Measurements from ENCODE around the gene PODN. TPM values are rescaled to one million over a fixed set of nuclear protein-coding genes. Genes with fewer than 3 reads are reported as not detected.

PODN gene
- total and polyA plus RNA-seq, 10 donors, result 0.64 to 3.8 (median 1.8) TPM

- H3K27ac ChIP-seq, result peak overlapping the region in 1 of 8 donors; percentile 55
- TF ChIP-seq POLR2A (IDR thresholded peaks at IDR 0.05) (no peak), CTCF (IDR thresholded peaks at IDR 0.05 in 8 of 11, conservative IDR thresholded peaks at IDR 0.05 in 3 of 11) (no peak), POLR2AphosphoS5 (IDR thresholded peaks at IDR 0.05) (peak in 1 of 3 donors; percentile 40)
- peak; percentile 45 for DNase-seq
- H3K4me1 ChIP-seq, result peaks cover 0 to 6% (median 0%) of the 10 kb centered on the region in 6 donors
- no peaks in the 10 kb centered on the region for H3K27me3 ChIP-seq (replicated peaks in 1 of 7)
- intact Hi-C loops (cut with DNase I; ENCODE audit: low total_unique reads), result no loop called here
- H3K4me3 ChIP-seq, result no peak overlapping the region
- H3K36me3 ChIP-seq, result no peaks in the 10 kb centered on the region
- WGBS, 5 donors, result 73 to 95% (median 85%) methylated on average over 1 of the region's 1 CpG; no CpG with 5 or more reads in 1 of the 5 donors
- no peaks in the 10 kb centered on the region for H3K9me3 ChIP-seq
Measured at GRCh38 chr1:53130598-53130877, 68.5 kb downstream of the PODN start.

- H3K4me1 ChIP-seq, result peaks cover 0 to 6% (median 0%) of the 10 kb centered on the region in 6 donors
Measured at GRCh38 chr1:53130878-53131589, 69.0 kb downstream of the PODN start.

GRCh38 chr1:53131590-53131938 is 69.6 kb downstream of the PODN start:
- no peak overlapping the region for H3K4me3 ChIP-seq
- H3K9me3 ChIP-seq, result no peaks in the 10 kb centered on the region
- no peaks in the 10 kb centered on the region for H3K27me3 ChIP-seq (replicated peaks in 1 of 7)
- intact Hi-C loops (cut with DNase I; ENCODE audit: low total_unique reads), result no loop called here
- H3K4me1 ChIP-seq, result peaks cover 0 to 6% (median 0%) of the 10 kb centered on the region in 6 donors
- peak overlapping the region in 1 of 8 donors; percentile 55 for H3K27ac ChIP-seq
- TF ChIP-seq POLR2AphosphoS5 (IDR thresholded peaks at IDR 0.05) (no peak), CTCF (IDR thresholded peaks at IDR 0.05 in 8 of 11, conservative IDR thresholded peaks at IDR 0.05 in 3 of 11) (no peak), POLR2A (IDR thresholded peaks at IDR 0.05) (no peak)
- peak; percentile 17 for DNase-seq
- no peaks in the 10 kb centered on the region for H3K36me3 ChIP-seq
- WGBS, 5 donors, result 82 to 97% (median 89%) methylated on average over 2 of the region's 2 CpGs

More at GRCh38 chr1:53130878-53131589, 69.0 kb downstream of the PODN start:
- Histone ChIP-seq H3K36me3 (no peaks in the 10 kb centered on the region), H3K27me3 (replicated peaks in 1 of 7) (no peaks in the 10 kb centered on the region), H3K4me3 (no peak overlapping the region), H3K9me3 (no peaks in the 10 kb centered on the region), H3K27ac (peak overlapping the region in 1 of 8 donors; percentile 55)
- TF ChIP-seq POLR2AphosphoS5 (IDR thresholded peaks at IDR 0.05) (no peak), CTCF (IDR thresholded peaks at IDR 0.05 in 8 of 11, conservative IDR thresholded peaks at IDR 0.05 in 3 of 11) (no peak), POLR2A (IDR thresholded peaks at IDR 0.05) (no peak)
- DNase-seq, result peak; percentile 21
- intact Hi-C loops (cut with DNase I; ENCODE audit: low total_unique reads), result no loop called here
- WGBS, 5 donors, result 70 to 82% (median 76%) methylated on average over 9 of the region's 9 CpGs

GRCh38 chr1:53132176-53132575 is 70.2 kb downstream of the PODN start:
- TF ChIP-seq POLR2A (IDR thresholded peaks at IDR 0.05), result no peak
- TF ChIP-seq POLR2AphosphoS5 (IDR thresholded peaks at IDR 0.05), result no peak
- no peak for TF ChIP-seq CTCF (IDR thresholded peaks at IDR 0.05 in 8 of 11, conservative IDR thresholded peaks at IDR 0.05 in 3 of 11)
- H3K4me3 ChIP-seq, result no peak overlapping the region
- H3K27ac ChIP-seq, result no peak overlapping the region
- intact Hi-C loops (cut with DNase I; ENCODE audit: low total_unique reads), result no loop called here
- peaks cover 0 to 6% (median 0%) of the 10 kb centered on the region in 6 donors for H3K4me1 ChIP-seq
- no peaks in the 10 kb centered on the region for H3K27me3 ChIP-seq (replicated peaks in 1 of 7)
- peaks cover 0 to 4% (median 1%) of the 10 kb centered on the region in 8 donors for H3K9me3 ChIP-seq
- DNase-seq, result peak; percentile 44
- 78 to 88% (median 85%) methylated on average over 8 of the region's 8 CpGs for WGBS, 5 donors
- H3K36me3 ChIP-seq, result no peaks in the 10 kb centered on the region
